Endothelial cell of umbilical vein (primary cell): Measurements from ENCODE around the gene SERPINB13. TPM values are rescaled to one million over a fixed set of nuclear protein-coding genes. Genes with fewer than 3 reads are reported as not detected.

Experiments used
- BruUV-seq: library from RNA; stranded (reverse); fragments of 400-500 nt; replicated peaks from 2 replicates; lab custom pipeline; 2021; lab: Mats Ljungman, UMichigan
- CTCF ChIA-PET: fragments of 300-600, 350-600 bp; sonication (Branson Sonifier 250); formaldehyde crosslinking; loops from one replicate; lab custom pipeline; 2021; ENCODE audit warnings: antibody characterized with exemption, inconsistent platforms; lab: Charles Lee
- POLR2A ChIA-PET: fragments of 300-600, 350-600 bp; sonication (Branson Sonifier 250); formaldehyde crosslinking; loops from one replicate; lab custom pipeline; 2021; ENCODE audit warnings: antibody characterized with exemption, inconsistent platforms; lab: Charles Lee
- DNase-seq: peaks from one replicate; pipeline ENCODE4 v3.0.0-alpha.2; 2011; ENCODE audit warnings: low read depth, low spot score
- FAIRE-seq: peaks from 2 replicates; lab custom pipeline; 2011; peaks lifted over from hg19 to GRCh38; lab: Jason Lieb, UNC
- H2AFZ ChIP-seq: 2 replicates; pipeline ENCODE4 v1.6.0; 2012; ENCODE audit warnings: low read depth, low read length, control low read depth, inconsistent platforms
- H3K27ac ChIP-seq: 2 replicates; pipeline ENCODE4 v1.5.1; 2011; ENCODE audit warnings: low read depth, mild to moderate bottlenecking, control low read depth, low read length, moderate library complexity; ENCODE audit not compliant: insufficient read depth
- H3K27me3 ChIP-seq, 2 experiments: 2 replicates each; pipeline versions ENCODE4 v1.6.0 to v1.6.1; 2011; ENCODE audit warnings: low read length in 2 of 2, mixed read lengths in 1 of 2; ENCODE audit not compliant: control insufficient read depth in 2 of 2, insufficient read depth in 2 of 2
- H3K36me3 ChIP-seq, 2 experiments: 2 replicates in 1 of 2; 3 replicates in 1 of 2; pipeline ENCODE4 v1.5.1; 2011; ENCODE audit warnings: low read length in 2 of 2, mild to moderate bottlenecking in 1 of 2, moderate library complexity in 1 of 2; ENCODE audit not compliant: control insufficient read depth in 2 of 2, insufficient read depth in 2 of 2; ENCODE audit errors: extremely low read depth in 1 of 2
- H3K4me1 ChIP-seq: 3 replicates; pipeline ENCODE4 v1.5.1; 2011; ENCODE audit warnings: mild to moderate bottlenecking, low read length; ENCODE audit not compliant: control insufficient read depth, insufficient read depth; ENCODE audit errors: extremely low read depth
- H3K4me2 ChIP-seq: 2 replicates; pipeline ENCODE4 v1.6.1; 2011; ENCODE audit warnings: low read length, control low read depth, mixed read lengths; ENCODE audit not compliant: insufficient read depth
- H3K4me3 ChIP-seq, 3 experiments: fragments of 200-600 bp in 1 of 3; sonication (generic), shearing (Covaris generic) in 1 of 3; replicated peaks in 1 of 3; 2 replicates each; pipeline ENCODE4 v1.5.1; 2011 to 2016; ENCODE audit warnings: control low read depth in 3 of 3, low read length in 3 of 3, mild to moderate bottlenecking in 2 of 3, inconsistent platforms in 1 of 3, low read depth in 1 of 3, moderate library complexity in 1 of 3; ENCODE audit not compliant: insufficient read depth in 1 of 3
- H3K79me2 ChIP-seq: 2 replicates; pipeline ENCODE4 v1.6.0; 2012; ENCODE audit warnings: low read length, inconsistent platforms; ENCODE audit not compliant: control insufficient read depth, insufficient read depth
- H3K9ac ChIP-seq: replicated peaks from 2 replicates; pipeline ENCODE3; 2011; ENCODE audit warnings: low read length, control low read depth; ENCODE audit not compliant: insufficient read depth; ENCODE audit errors: extremely low read depth
- H3K9me1 ChIP-seq: replicated peaks from 3 replicates; pipeline ENCODE4 v1.6.0; 2011; ENCODE audit warnings: mild to moderate bottlenecking, low read length; ENCODE audit not compliant: control insufficient read depth, insufficient read depth; ENCODE audit errors: extremely low read depth
- H3K9me3 ChIP-seq: replicated peaks from 2 replicates; pipeline ENCODE4 v1.5.1; 2012; ENCODE audit warnings: low read length, inconsistent platforms; ENCODE audit not compliant: control insufficient read depth, insufficient read depth
- H4K20me1 ChIP-seq: replicated peaks from 2 replicates; pipeline ENCODE3; 2011; ENCODE audit warnings: mild to moderate bottlenecking, low read length; ENCODE audit not compliant: control insufficient read depth, insufficient read depth; ENCODE audit errors: extremely low read depth
- EZH2 ChIP-seq: IDR thresholded peaks from 2 replicates; pipeline ENCODE4 v1.6.1; 2012; ENCODE audit warnings: borderline replicate concordance, low read depth, mild to moderate bottlenecking, moderate library complexity, low read length, inconsistent platforms; ENCODE audit not compliant: severe bottlenecking
- FOS ChIP-seq: IDR thresholded peaks from 2 replicates; pipeline ENCODE4 v1.6.1; 2011; ENCODE audit warnings: mild to moderate bottlenecking, low read length, moderate library complexity, borderline replicate concordance; ENCODE audit not compliant: insufficient read depth
- GATA2 ChIP-seq: IDR thresholded peaks from 2 replicates; pipeline ENCODE4 v1.7.0; 2011; ENCODE audit warnings: low read depth, mild to moderate bottlenecking, moderate library complexity, mixed read lengths, low read length; ENCODE audit not compliant: insufficient read length, insufficient read depth
- JUN ChIP-seq: IDR thresholded peaks from 2 replicates; pipeline ENCODE4 v1.6.1; 2011; ENCODE audit warnings: borderline replicate concordance, low read depth; ENCODE audit not compliant: insufficient read length, insufficient read depth
- MYC ChIP-seq: IDR thresholded peaks from one replicate; pipeline ENCODE4 v1.6.1; 2011; ENCODE audit warnings: mild to moderate bottlenecking, low read depth, low read length
- POLR2A ChIP-seq: IDR thresholded peaks from 2 replicates; pipeline ENCODE4 v1.6.1; 2012; ENCODE audit warnings: low read depth, mild to moderate bottlenecking, control low read depth, low read length
- POLR2AphosphoS5 ChIP-seq: IDR thresholded peaks from 2 replicates; pipeline ENCODE4 v1.6.1; 2012; ENCODE audit warnings: low read depth, mild to moderate bottlenecking, control low read depth, low read length, moderate library complexity; ENCODE audit not compliant: insufficient read depth
- dilution Hi-C: fragments of 300-500 bp; cut with MboI; formaldehyde crosslinking; loops from one replicate; pipeline ENCODE4 v1.15.0; 2019; ENCODE audit warnings: low sequenced_read_pairs; ENCODE audit not compliant: extremely low pct_ligation_motif_present
- intact Hi-C: fragments of 100-400 bp; cut with micrococcal nuclease; formaldehyde crosslinking; loops from one replicate; pipeline ENCODE4 v1.10.0; 2022
- polyA plus RNA-seq, 4 experiments: library from polyadenylated mRNA; depleted of rRNA in 3 of 4; stranded (reverse) in 3 of 4; unstranded in 1 of 4; fragments of >200 nt; gene quantifications; 2 replicates each; pipeline versions ENCODE4 v1.2.1 to v1.2.3, GENCODE V29; 2011 to 2012; ENCODE audit warnings: missing spikeins in 1 of 4
- total RNA-seq: library from RNA; stranded (reverse); gene quantifications from 2 replicates; pipeline ENCODE4 v1.2.3, GENCODE V29; 2021
- TF ChIP-seq, protein P1 (sequence below), 2 donors: IDR thresholded peaks; 1 replicate in 1 of 2; 2 replicates in 1 of 2; pipeline ENCODE4 v1.5.1; 2011; ENCODE audit warnings: low read length in 2 of 2, mild to moderate bottlenecking in 2 of 2, moderate library complexity in 2 of 2, control low read depth in 1 of 2, inconsistent platforms in 1 of 2, low read depth in 1 of 2; ENCODE audit not compliant: insufficient read depth in 1 of 2; ENCODE audit errors: extremely low read depth in 1 of 2
- TF ChIP-seq, protein P2 (sequence below): IDR thresholded peaks from 2 replicates; pipeline ENCODE4 v1.6.1; 2011; ENCODE audit not compliant: insufficient read depth, insufficient read length

The SERPINB13 gene
- total and polyA plus RNA-seq, 2 donors (not counting 3 experiments of a cell fraction or from before 2014, with no cell fraction given), result not detected

DNA sequence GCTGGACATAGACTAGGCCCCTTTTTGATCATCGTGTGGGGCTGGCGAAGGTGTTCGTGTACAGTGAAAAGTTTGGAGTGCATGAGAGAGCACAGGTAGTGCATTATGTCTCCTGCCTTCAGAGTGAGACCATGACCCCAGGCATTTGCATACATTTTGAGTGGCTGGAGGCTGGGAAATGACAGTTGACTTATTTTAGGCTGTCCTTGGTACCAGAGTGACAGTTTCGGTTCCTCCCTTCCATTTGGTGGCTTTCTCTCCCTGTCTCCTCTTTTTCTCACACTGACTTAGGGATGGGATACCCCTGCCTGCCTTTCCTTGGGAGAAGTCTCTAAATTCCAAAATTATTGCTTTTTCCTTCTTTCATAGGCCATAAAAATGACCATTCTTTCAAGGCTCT lies 24.9 kb upstream of the SERPINB13 start:
- TF ChIP-seq, protein P1, sequence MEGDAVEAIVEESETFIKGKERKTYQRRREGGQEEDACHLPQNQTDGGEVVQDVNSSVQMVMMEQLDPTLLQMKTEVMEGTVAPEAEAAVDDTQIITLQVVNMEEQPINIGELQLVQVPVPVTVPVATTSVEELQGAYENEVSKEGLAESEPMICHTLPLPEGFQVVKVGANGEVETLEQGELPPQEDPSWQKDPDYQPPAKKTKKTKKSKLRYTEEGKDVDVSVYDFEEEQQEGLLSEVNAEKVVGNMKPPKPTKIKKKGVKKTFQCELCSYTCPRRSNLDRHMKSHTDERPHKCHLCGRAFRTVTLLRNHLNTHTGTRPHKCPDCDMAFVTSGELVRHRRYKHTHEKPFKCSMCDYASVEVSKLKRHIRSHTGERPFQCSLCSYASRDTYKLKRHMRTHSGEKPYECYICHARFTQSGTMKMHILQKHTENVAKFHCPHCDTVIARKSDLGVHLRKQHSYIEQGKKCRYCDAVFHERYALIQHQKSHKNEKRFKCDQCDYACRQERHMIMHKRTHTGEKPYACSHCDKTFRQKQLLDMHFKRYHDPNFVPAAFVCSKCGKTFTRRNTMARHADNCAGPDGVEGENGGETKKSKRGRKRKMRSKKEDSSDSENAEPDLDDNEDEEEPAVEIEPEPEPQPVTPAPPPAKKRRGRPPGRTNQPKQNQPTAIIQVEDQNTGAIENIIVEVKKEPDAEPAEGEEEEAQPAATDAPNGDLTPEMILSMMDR (IDR thresholded peaks at IDR 0.05; ENCODE audit: extremely low read depth in 1 of 2, insufficient read depth in 1 of 2, low read depth in 1 of 2, low read length in 2 of 2), result no peak
- TF ChIP-seq, protein P2, sequence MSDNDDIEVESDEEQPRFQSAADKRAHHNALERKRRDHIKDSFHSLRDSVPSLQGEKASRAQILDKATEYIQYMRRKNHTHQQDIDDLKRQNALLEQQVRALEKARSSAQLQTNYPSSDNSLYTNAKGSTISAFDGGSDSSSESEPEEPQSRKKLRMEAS, result no peak
- TF ChIP-seq POLR2A (no peak), GATA2 (no peak), POLR2AphosphoS5 (no peak), EZH2 (no peak), FOS (no peak), MYC (no peak), JUN (no peak)
- no peaks in the 10 kb centered on the region for H3K9me3 ChIP-seq
- no peaks in the 10 kb centered on the region for H3K79me2 ChIP-seq
- no peaks in the 10 kb centered on the region for H3K36me3 ChIP-seq
- H3K9me1 ChIP-seq, result no peaks in the 10 kb centered on the region
- DNase-seq, result no peak
- no peak overlapping the region for H2AFZ ChIP-seq
- H3K27me3 ChIP-seq, result no peaks in the 10 kb centered on the region
- dilution Hi-C loops (no loop called here), intact Hi-C loops (no loop called here)
- FAIRE-seq, result no peak
- no peaks in the 10 kb centered on the region for H3K4me1 ChIP-seq
- no peaks in the 10 kb centered on the region for H4K20me1 ChIP-seq
- POLR2A ChIA-PET, result no interaction called here
- H3K27ac ChIP-seq, result no peak overlapping the region
- no peak overlapping the region for H3K4me3 ChIP-seq
- CTCF ChIA-PET, result interaction anchor here (1.1 kb wide), 1 partner anchor 16 kb away, joined by 3 read pairs; no protein-coding TSS in a partner anchor
- H3K4me2 ChIP-seq, result no peak overlapping the region
- BruUV-seq, result no TSS peak
- H3K9ac ChIP-seq, result no peak overlapping the region
